RPMI8226 (cell line): ENCODE measurements around the gene RUNX3.
"Not testable (repeated sequence)": the region's sequence is repeated elsewhere in the genome, so short reads cannot be mapped to it uniquely, and the experiment has no call there.

Experiments used
- DNase-seq: peaks from one replicate; pipeline ENCODE4 v3.0.0-alpha.2; 2015

RUNX3 gene

DNA sequence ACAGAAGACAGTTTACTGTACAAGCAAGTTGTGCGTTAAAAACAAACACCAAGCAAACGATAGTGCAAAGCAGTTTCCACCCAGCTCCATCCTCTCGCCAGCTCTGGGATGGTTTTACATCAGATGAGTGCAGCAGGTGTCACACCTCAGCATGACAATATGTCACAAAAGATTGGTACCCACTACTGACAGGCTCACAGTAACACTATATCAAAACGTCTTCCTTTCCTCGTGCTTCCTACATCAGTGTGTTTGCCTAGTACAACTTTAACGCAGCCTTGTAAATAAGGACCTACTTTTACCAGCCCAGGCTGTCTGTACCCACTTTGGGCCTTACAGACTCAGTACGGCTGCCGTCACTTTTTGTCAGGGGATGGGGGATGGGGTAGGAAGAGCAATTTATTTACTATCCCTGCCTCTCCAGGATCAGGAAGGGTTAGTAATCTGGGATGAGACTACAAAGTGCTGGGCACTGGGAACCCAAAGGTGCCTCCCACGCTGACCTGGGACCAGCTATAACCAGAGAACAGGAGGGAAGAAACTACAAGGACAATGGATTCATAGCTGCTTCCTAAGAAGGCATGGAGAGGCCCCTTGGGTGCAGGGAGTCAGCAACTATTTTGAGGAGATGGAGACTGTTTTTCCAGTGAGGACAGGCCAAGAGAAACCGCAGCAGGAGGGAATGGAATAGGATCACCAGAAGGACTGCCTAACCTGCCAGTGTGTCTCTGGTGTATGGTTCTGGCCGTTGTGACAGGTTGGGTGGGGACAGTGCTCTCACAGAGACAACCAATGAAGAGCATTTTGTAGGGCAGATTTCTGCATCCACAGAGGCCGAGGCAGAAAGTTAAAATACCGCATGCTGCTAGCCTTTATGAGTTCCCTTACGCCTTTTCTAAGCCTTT, 30.2 kb downstream of the RUNX3 start:
- DNase-seq, result no peak

DNA sequence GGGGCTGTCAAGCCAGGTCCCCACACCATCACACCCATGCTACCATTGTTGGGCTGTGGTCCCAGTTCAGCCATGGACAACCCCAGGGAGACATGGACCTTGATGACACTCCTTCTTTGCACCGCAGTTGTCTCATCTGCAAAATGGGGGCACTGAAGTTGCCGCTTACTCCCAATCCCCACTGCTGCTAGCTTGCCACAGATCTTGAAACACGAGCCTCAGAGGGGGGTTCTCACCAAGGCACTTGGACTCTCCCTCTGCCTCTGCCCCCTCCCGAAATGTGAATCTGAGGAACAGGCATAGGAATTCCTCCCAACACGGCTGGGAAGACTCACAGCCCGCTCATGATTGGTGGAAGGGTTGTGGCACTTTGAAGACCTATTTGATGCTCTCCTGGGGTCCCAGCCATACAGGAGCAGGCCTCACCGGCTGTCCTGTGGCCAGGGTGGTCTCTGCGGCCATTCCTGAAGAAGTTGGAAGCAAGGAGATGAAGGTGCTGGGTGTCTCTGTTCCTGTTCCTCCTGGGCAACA, 31.1 kb downstream of the RUNX3 start:
- DNase-seq, result no peak

DNA sequence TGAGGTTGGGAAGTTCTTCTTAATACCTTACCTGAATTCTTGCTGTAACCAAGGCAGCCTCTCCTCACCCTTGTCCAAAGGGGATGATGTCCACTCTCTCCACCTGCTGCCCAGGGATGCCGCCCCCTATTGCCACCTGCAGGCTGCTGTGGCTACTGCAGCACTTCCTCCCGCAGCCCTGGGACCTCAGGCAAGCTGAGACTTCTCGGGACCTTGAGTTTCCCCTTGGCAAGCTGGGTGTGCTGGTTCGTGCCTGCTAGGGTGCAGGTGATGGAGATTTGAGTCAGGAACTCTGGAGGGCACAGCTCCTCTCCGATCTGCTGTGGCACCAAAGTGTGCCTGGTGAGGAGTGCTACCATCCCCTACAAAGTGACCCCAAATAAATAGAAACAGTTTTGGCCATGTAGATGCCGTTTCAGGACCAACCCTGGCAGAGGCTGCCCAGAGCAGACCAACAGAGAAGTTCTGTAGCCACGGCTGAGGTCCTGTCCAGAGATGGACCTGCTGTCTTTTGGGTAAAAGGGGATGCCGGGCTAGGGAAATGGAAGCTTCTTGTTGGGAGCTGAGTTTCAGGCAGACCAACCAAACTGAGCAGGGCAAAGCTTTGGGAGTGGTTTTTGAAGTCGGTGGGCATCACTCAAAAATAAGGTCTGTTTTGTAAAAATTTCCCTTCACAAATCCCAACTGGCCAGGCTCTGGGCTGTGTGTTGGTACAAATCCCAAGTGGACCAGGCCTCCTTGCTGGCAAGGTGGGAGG, 31.7 kb downstream of the RUNX3 start:
- peak; percentile 60 for DNase-seq

DNA sequence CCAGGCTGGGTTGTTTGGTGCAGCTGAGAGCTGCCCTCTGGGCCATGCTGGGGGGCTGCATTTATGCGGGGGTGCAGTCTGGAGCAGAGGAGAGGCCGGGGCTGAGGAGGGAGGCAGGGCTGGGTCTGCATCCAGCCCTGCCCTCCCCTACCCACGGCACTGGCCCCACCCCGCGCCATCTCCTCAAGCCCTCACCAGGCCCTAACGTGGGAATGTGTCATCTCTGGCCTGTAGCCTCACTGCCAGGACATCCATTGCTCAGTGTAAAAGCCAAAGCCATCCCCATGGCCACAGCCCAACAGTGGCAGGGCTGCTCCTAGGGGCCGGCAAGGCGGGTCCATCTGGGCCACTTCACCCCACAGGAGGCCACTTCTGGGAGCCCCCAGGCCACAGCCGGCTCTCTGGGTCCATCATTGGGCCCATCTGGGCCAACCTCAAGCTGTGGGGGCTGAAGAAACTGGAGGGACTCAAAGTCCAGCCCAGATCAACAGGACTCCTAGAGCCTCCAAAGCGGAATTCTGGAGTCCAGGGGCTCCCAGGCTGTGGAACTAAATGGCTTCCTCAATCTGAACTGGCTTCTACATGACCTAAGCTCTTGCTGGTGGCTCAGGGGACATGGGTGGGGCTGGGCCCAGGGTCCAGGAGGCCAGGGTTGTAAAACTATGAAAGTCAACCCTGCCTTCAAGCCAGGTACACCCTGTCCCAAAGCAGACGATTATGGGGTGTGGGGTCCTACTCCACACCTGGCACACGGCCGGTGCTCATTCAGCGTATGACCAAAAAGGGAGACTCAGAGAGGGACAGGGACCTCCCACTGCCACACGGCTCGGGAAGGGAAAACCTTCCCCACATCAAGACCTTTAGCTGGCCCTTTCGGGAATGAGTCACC, 32.6 kb downstream of the RUNX3 start:
- DNase-seq, result no peak

DNA sequence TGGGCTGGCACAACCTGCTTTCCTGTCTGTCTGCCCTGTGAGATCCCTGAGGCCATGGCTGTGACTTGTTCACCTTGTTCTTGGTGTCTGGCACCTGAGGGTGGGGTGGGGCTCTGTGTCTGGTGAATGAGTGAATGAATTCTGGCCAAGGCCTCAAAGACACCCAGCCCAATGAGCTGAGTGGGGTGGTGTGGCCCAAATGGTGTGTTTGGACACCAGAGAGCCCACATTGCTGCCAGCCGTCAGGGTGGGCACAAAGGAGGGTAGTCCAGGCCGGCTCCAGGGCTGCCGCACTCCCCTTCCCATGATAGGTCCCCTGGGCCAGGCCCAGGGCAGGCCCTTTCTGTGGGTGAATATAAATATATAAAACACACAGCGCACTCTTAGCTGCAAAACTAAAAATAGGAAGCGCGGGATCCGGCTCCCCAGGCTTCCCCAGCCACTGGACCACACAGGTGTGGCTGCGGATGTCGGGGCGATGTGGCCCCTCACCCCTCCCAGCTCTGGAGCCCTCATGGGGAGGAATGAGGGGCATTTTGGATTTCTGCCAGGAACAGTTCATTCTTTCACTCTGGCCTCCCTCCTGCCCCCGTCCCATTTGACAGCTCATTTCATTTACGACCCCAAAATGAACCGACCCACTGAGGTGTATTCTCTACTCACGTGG, 33.3 kb downstream of the RUNX3 start:
- DNase-seq, result no peak

DNA sequence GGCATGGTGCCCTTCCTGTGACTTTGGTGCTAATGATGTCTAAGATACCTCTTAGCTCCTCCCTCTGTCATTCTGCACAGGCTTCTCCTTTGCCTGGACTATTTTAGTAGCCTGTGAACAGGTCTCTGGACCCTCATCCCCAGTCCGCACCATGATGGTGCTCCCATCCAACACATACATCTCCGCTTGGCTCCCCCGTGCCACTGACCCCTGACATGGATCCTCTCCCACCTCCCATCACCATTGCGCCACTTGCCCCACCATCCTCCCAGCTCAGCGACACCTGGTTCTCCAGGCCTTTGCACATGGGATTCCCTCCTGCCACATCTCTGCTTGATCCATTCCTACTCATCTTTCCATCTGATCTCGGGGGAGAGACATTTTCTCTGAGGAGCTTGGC, 33.9 kb downstream of the RUNX3 start:
- DNase-seq, result no peak

DNA sequence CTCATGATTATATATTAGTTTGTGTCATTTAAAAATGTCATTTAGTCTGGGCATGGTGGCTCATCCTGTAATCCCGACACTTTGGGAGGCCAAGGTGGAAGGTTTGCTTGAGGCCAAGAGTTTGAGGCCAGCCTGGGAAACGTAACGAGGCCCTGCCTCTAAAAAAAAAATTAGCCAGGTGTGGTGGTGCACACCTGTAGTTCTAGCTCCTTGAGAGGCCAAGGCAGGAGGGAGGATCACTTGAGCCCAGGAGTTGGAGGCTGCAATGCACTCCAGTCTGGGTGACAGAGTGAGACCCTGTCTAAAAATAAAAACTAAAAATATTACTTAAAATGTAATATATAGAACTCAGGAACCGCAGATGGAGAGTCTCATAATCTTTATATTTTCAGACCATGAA, 34.6 kb downstream of the RUNX3 start:
- no peak for DNase-seq

DNA sequence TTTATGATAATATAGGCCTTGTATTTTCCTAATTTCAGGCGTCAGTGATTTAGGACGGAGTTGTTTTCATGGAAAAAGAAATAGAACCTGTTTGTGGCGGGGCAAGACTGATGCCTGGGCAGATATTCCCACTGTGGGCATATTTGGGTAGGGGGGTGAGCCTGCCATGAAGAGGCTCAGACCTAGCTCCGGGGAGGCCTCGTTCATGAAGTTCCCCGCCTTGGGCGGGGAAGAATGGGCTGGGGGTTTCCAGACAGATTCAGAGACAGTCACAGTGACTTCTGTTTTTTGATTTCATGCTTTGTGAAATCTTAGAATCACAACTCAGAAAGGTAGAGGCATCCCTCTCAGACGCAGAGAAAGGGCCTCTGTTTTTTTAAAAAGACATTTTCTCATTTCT, 36.1 kb downstream of the RUNX3 start:
- no peak for DNase-seq

DNA sequence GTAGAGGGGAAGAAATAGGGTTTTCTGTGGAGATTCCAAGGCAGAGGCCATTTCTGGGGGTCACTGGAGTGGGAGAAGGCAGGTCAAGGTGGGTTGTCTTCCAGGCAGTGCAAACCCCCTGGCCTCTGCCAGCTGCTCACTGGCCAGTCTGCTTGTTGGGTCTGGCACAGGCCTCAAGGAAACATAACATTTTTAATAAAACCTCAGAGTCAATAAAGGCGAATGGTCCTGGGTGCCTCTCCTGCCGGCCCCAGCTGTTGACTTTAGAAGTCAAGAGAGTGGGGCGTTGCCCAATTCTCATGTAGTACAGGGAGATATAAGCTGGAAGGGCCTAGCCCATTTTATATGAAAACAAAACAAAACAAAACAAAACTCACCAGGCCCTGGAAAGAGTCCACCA, 36.6 kb downstream of the RUNX3 start:
- DNase-seq, result no peak

DNA sequence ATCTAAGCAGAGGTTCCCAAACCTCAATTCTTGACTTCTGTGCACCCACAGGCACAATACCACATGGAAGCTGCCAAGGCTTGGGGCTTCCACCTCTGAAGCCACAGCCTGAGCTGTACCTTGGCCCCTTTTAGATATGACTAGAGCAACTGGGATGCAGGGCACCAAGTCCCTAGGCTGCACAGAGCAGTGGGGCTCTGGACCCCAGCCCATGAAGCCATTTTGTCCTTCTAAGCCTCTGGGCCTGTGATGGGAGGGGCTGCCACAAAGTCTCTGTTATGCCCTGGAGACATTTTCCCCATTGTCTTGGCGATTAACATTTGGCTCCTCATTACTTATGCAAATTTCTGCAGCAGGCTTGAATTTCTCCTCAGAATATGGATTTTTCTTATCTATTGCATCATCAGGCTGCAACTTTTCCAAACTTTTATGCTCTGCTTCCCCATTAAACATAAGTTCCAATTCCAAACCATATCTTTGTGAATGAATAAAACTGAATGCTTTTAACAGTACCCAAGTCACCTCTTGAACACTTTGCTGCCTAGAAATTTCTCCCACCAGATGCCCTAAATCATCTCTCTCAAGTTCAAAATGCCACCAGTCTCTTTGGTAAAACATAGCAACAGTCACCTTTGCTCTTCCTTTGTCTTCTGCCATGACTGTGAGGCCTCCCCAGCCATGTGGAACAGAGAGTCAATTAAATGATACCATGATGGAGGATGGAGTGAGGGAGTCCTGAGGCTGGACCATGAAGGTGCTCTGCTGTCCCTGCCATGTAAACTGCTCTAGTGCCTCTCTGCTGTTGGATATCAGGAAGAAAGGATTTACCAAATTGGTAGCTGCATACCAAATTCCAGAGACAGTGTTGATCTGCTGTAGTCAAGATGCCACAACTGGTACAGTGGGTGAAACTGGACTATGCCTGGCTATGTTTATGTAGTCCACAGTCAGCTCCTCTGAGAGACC, 37.6 kb downstream of the RUNX3 start:
- no peak for DNase-seq

DNA sequence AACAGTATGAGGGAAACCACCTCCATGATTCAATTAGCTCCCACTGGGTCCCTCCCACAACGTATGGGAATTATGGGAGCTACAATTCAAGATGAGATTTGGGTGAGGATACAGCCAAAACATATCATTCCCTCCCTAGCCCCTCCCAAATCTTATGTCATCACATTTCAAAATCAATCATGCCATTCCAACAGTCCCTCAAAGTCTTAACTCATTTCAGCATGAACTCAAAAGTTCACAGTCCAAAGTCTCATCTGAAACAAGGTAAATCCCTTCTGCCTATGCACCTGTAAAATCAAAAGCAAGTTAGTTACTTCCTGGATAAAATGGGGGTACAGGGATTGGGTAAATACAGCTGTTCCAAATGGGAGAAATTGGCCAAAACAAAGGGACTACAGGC, 38.7 kb downstream of the RUNX3 start:
- not testable (repeated sequence) for DNase-seq

DNA sequence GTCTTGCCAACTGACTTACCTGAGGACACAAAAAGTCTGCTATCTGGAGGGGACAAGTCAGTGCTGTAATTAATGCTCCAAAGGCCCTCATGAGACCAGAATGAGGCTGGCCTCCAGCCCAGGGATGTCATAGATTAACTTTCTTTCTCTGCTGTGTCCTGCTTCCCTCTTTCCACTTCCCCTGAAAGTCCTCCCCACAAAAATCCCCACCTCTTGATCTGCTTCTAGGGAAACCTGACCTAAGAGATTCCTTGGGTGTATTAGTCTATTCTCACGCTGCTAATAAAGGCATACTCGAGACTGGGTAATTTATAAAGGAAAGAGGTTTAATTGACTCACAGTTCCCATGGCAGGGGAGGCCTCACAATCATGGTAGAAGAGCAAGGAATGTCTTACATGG, 39.2 kb downstream of the RUNX3 start:
- no peak for DNase-seq

DNA sequence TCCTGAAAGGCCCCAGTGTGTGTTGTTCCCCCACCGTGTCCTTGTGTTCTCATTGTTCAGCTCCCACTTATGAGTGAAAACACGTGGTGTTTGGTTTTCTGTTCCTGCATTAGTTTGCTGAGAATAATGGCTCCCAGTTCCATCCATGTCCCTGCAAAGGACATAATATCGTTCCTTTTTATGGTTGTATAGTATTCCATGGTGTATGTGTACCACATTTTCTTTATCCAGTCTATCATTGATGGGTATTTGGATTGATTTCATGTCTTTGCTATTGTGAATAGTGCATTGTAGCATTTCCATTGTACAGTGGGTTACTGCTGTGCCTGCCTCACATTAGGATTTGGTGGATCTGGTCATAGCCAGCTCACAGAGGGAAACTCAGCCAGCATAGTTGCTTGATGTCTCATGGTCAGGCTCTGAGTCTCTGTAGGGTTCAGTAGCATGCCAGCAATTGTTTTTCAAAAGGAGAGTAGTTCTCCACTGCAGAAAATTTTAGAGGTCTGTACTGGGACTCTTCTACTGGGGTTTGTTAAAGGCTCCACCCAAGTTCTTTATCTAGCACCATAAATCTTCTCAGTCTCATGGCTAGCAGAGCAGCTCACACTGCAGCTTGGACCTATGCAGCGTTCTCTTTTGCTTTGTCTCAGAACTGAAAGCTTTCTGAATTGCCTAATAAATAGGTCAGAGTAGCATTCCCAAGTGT, 41.0 kb downstream of the RUNX3 start:
- no peak for DNase-seq

DNA sequence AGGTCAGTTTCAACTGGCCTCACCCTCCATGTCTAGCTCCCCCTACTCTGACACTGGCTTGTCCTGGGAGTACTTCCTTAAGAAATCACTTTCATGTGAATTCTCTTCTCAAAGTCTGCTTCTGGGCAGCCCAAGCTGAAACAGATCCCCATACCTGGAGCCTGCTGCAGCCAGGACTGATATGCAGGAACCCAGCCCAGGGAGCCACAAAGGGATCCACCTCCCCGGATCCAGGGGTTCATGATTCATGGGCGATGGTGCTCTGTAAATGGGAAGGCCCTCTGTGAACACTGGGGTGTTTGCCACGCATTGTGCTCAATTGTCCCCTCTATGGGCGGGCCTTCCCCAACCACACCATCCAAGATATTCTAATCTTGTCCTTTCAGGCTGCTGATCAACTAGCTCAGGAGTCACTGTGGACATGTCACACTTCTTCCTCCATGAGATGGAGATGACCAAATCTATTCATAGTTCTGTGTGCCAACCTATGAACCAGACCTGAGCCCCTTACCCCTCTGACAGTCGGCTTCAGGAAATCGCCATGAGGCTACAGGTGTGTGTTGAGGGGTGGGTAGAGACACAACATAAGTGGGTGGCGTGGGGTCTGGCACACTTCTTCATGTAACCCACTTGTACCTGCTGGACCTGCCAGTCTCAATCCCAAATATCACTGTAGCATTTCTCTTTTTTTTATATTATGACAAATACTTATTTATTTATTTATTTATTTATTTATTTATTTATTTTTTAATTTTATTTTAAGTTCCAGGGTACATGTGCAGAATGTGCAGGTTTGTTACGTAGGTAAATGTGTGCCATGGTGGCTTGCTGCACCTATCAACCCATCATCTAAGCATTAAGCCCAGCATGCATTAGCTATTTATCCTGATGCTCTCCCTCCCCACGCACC, 41.8 kb downstream of the RUNX3 start:
- DNase-seq, result no peak

DNA sequence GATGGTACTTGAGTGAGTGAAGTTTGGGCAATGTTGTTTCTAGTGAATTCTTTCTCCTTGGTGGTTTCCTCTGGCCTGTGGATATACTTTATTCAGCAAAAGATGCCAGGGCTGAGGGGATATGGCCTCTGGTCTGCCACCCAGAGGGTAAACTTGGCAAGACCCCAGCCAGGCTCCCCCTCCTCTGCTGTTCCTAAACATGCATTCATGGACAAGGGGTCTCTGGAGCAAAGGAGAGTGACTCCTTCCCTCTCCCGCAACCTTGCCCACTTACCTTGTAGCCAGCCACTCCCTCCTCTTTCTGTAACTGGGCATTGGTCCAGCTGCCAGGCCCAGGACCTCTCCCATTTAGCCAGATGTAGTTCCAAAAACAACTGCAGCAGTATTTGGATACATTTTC, 43.8 kb downstream of the RUNX3 start:
- DNase-seq, result no peak

DNA sequence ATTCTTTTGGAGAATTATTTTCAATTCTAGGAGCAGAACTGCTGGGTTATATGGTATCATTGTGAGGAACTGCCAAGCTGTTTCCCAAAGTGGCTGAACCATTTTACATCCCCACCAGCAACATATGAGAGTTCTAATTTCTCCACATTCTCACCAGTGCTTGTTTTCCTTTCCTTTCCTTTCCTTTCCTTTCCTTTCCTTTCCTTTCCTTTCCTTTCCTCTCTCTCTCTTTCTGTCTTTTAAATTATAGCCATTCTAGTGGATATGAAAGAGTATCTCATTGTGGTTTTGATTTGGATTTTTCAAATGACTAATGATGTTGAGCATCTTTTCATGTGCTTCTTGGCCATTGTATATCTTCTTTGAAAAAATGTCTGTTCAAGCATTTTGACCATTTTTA, 45.3 kb downstream of the RUNX3 start:
- DNase-seq, result no peak

DNA sequence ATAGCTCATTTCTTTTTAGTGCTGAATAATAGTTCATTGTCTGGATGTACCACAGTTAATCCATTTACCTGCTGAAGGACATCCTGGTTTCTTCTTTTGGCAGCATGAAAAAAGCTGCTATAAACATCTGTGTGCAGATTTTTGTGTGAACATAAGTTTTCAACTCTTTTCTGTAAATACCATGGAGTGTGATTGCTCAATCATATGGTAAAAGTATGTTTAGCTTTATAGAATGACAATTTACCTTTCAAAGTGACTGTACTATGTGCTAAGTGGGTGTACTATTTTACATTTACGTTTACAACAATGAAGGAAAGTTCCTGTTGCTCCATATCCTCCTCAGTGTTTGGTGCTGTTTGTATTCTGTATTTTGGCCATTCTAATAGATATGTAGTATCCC, 49.0 kb downstream of the RUNX3 start:
- no peak for DNase-seq

DNA sequence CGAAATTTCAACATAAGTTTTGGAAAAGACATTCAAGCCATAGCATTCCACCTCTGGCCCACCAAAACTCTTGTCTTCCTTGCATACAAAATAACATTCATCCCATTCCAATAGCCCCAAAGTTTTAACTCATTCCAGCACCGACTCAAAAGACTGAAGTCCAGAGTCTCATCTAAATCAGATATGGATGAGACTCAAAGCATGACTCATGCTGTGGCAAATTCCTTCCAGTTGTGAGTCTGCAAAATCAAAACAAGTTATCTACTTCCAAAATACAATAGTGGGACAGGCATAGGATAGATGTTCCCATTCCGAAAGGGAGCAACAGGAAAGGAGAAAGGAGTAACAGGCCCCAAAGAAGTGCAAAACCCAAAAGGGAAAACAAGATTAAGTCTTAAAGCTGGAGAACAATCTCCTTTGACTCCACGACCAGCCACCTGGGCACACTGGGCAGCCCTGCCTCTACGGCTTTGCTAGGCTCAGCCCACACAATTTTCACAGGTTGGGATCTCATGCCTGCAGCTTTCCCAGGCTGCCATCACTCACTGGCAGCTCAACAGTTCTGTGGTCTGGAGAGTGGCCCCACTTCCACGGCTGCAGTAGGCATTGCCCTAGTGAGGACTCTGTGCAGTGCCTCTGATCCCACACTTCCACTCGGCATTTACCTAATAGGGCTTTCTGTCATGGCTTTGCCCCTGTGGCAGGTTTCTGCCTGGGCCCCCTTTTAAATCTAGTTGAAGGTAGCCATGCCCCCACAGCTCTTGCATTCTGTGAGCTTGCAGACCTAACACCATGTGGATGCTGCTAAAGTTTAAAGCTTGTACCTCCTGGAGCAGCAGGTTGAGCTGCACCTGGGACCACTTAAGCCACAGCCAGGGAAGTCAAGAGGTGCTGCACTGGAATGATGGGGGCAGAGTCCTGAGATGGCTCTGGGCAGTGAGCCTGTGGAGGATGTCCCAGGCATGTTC, 51.0 kb downstream of the RUNX3 start:
- DNase-seq, result no peak
